Cardiac muscle cell (in vitro differentiated cells and primary cell): Measurements from ENCODE around the gene BCL7C. TPM values are rescaled to one million over a fixed set of nuclear protein-coding genes. Genes with fewer than 3 reads are reported as not detected.
"Not testable (repeated sequence)": the region's sequence is repeated elsewhere in the genome, so short reads cannot be mapped to it uniquely, and the experiment has no call there.

Experiments used
- DNase-seq, 2 donors: peaks; one replicate each; pipeline versions ENCODE4 v3.0.0 to v3.0.0-alpha.2; 2010 to 2017; ENCODE audit warnings: low read depth in 1 of 2, low spot score in 1 of 2
- H3K27ac ChIP-seq: fragments of 200-600 bp; sonication (generic); 2 replicates; pipeline ENCODE4 v1.5.1; 2016
- H3K27me3 ChIP-seq: fragments of 200-600 bp; sonication (generic); 2 replicates; pipeline ENCODE4 v1.6.0; 2016; ENCODE audit warnings: control low read depth
- H3K36me3 ChIP-seq: fragments of 200-600 bp; sonication (generic); 2 replicates; pipeline ENCODE4 v1.5.1; 2016; ENCODE audit warnings: control low read depth
- H3K4me1 ChIP-seq: fragments of 200-600 bp; sonication (generic); 2 replicates; pipeline ENCODE4 v1.8.1; 2017; ENCODE audit warnings: low read depth, mild to moderate bottlenecking, mixed run types
- H3K4me3 ChIP-seq: fragments of 200-600 bp; sonication (generic); 2 replicates; pipeline ENCODE4 v1.5.1; 2016; ENCODE audit warnings: mild to moderate bottlenecking
- H3K9me3 ChIP-seq: fragments of 200-600 bp; sonication (generic); 2 replicates; pipeline ENCODE4 v1.5.1; 2017; ENCODE audit warnings: low read depth, mild to moderate bottlenecking, control low read depth
- CTCF ChIP-seq: IDR thresholded peaks from 2 replicates; pipeline ENCODE4 v1.5.1; 2012; ENCODE audit warnings: low read depth, mild to moderate bottlenecking, low read length
- polyA plus RNA-seq: library from polyadenylated mRNA; unstranded; fragments of >200 nt; fragmentation: Nextera tagmentation; extraction: Ambion mirVana; gene quantifications from 2 replicates; pipeline ENCODE4 v1.2.1, GENCODE V29; 2016
- total RNA-seq: library from RNA; depleted of rRNA; stranded (reverse); fragments of >200 nt; gene quantifications from 2 replicates; pipeline ENCODE4 v1.2.3, GENCODE V29; 2016

The BCL7C gene
- 39.8 and 53.0 TPM in 2 replicates for total RNA-seq
- 50.5 and 60.6 TPM in 2 replicates for polyA plus RNA-seq

GRCh38 chr16:30893744-30894539 lies at the start of gene BCL7C:
Gene BCL7C (minus strand): TSS chr16:30894077. CDS start chr16:30893944, 133 bp downstream.
- Histone ChIP-seq H3K27ac (peak within 1 kb of the TSS; percentile 98), H3K4me1 (peaks cover 19% of the 10 kb centered on the region), H3K4me3 (peak within 1 kb of the TSS; percentile 83), H3K27me3 (no peaks in the 10 kb centered on the region), H3K36me3 (peaks cover 3% of the 10 kb centered on the region), H3K9me3 (no peaks in the 10 kb centered on the region)
- TF ChIP-seq CTCF = peak; percentile 50
- peak; percentile 91 to 96 for DNase-seq

GRCh38 chr16:30942426-30942806 lies 48.5 kb upstream of the BCL7C start:
- peaks cover 19% of the 10 kb centered on the region for H3K36me3 ChIP-seq
- no peaks in the 10 kb centered on the region for H3K4me1 ChIP-seq
- H3K27ac ChIP-seq = no peak overlapping the region
- H3K4me3 ChIP-seq = no peak overlapping the region
- TF ChIP-seq CTCF = no peak
- no peaks in the 10 kb centered on the region for H3K27me3 ChIP-seq
- no peak for DNase-seq
- H3K9me3 ChIP-seq = no peaks in the 10 kb centered on the region

- no peak overlapping the region for H3K4me3 ChIP-seq
- H3K9me3 ChIP-seq = no peaks in the 10 kb centered on the region
- peak; percentile 95 for TF ChIP-seq CTCF
- H3K27ac ChIP-seq = peak overlapping the region; percentile 12
- DNase-seq = peak; percentile 71 to 77
- H3K4me1 ChIP-seq = no peaks in the 10 kb centered on the region
- H3K27me3 ChIP-seq = no peaks in the 10 kb centered on the region
- H3K36me3 ChIP-seq = peaks cover 19% of the 10 kb centered on the region
Measured at GRCh38 chr16:30941600-30942425, 47.9 kb upstream of the BCL7C start.

GRCh38 chr16:30939571-30939970 lies 45.7 kb upstream of the BCL7C start:
- H3K4me3 ChIP-seq, H3K4me1 ChIP-seq, H3K9me3 ChIP-seq, H3K27ac ChIP-seq, H3K27me3 ChIP-seq, DNase-seq: not testable (repeated sequence)
- H3K36me3 ChIP-seq = peaks cover 15% of the 10 kb centered on the region

- Histone ChIP-seq H3K27ac (no peak overlapping the region), H3K36me3 (peaks cover 7% of the 10 kb centered on the region)
Measured at GRCh38 chr16:30937692-30938091, 43.8 kb upstream of the BCL7C start.

More at GRCh38 chr16:30937692-30938091, 43.8 kb upstream of the BCL7C start:
- DNase-seq = no peak
- Histone ChIP-seq H3K4me1 (no peaks in the 10 kb centered on the region), H3K4me3 (no peak overlapping the region), H3K9me3 (no peaks in the 10 kb centered on the region), H3K27me3 (no peaks in the 10 kb centered on the region)
- no peak for TF ChIP-seq CTCF
